Mucosa of stomach (tissue), 1 donor: ENCODE measurements around the gene AATK.
A peak's percentile ranks its signal among the peaks of the same experiment; 100 is the strongest.

Source experiments
- H3K27me3 ChIP-seq: one replicate; pipeline ENCODE4 v1.7.0; 2013; ENCODE audit warnings: mild to moderate bottlenecking, low read length; ENCODE audit not compliant: control insufficient read depth, insufficient read depth
- H3K36me3 ChIP-seq: one replicate; pipeline ENCODE4 v1.7.0; 2013; ENCODE audit warnings: low read length; ENCODE audit not compliant: control insufficient read depth, insufficient read depth
- H3K4me1 ChIP-seq: one replicate; pipeline ENCODE4 v1.7.0; 2013; ENCODE audit warnings: mild to moderate bottlenecking, low read length; ENCODE audit not compliant: control insufficient read depth, insufficient read depth
- H3K4me3 ChIP-seq: one replicate; pipeline ENCODE4 v1.7.0; 2013; ENCODE audit warnings: low read length
- H3K9ac ChIP-seq: one replicate; pipeline ENCODE4 v1.7.0; 2013; ENCODE audit warnings: mild to moderate bottlenecking, low read length, moderate library complexity
- H3K9me3 ChIP-seq: one replicate; pipeline ENCODE4 v1.7.0; 2013; ENCODE audit warnings: mild to moderate bottlenecking, low read length, moderate library complexity; ENCODE audit not compliant: control insufficient read depth
- donor health status: Pancreatic carcinoma.

The AATK gene

GRCh38 chr17:81103379-81103778 is 62.6 kb downstream of the AATK start:
- no peak overlapping the region for H3K9ac ChIP-seq
- H3K27me3 ChIP-seq, result no peaks in the 10 kb centered on the region
- H3K9me3 ChIP-seq, result no peaks in the 10 kb centered on the region
- H3K4me3 ChIP-seq, result no peak overlapping the region
- no peaks in the 10 kb centered on the region for H3K4me1 ChIP-seq
- peaks cover 33% of the 10 kb centered on the region for H3K36me3 ChIP-seq

- Histone ChIP-seq H3K4me1 (peaks cover 2% of the 10 kb centered on the region), H3K27me3 (no peaks in the 10 kb centered on the region), H3K36me3 (peaks cover 33% of the 10 kb centered on the region), H3K4me3 (no peak overlapping the region), H3K9ac (no peak overlapping the region), H3K9me3 (no peaks in the 10 kb centered on the region)
Observed at GRCh38 chr17:81102869-81103268, 63.2 kb downstream of the AATK start.

DNA sequence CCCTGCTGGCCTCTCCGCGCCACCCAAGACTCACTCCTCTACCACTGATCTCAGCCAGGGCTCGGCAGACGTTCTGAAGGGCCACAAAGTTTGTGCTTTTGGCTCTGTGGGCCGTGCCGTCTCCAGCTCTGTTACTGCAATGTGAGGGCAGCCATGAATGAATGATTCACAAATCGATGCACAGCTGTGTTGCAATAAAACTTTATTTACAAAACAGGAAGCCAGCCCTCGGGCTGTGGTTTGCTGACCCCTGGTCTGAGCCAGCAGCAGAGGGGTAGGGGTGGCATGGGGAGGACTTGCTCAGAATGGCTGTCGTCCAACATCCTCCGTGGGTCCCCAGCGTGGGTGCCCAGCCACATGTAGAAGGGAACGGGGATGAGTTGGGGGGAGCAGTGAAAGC is 63.7 kb downstream of the AATK start:
- Histone ChIP-seq H3K27me3 (no peaks in the 10 kb centered on the region), H3K4me1 (peaks cover 7% of the 10 kb centered on the region), H3K36me3 (peaks cover 33% of the 10 kb centered on the region), H3K9me3 (no peaks in the 10 kb centered on the region), H3K4me3 (no peak overlapping the region), H3K9ac (no peak overlapping the region)

DNA sequence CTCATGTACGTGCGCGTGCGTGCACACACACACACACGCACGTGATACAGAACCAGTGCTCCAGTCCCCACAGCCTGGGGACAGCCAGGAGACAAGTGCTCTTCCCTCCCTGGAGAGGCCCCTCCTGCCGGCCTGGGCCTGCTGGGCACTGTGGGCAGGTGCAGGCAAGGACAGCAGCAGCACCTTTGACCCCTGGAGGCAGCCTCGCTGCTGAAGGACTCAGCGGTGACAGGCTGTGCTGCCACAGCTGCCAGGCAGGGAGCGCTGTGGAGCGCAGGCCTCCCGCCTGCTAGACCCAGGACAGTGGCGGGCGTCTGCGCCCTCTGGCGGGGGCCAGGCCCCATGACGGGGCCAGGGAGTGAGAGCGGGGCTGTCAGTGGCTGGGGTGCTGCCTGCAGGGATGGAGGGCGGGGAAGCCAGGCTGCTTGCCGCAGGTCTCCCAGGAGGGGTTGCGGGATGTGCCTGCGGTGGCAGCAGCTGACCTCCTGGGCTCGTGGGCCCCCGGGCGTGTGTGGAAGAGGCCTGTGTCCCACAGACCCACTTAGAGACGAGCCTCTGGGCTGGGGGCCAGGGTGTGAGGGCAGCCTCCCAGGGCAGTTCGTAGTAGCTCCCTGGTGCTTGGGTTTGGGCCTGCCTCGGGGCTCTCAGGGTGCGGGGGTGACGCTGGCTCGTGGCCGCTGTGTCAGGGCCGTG is 64.3 kb downstream of the AATK start:
- Histone ChIP-seq H3K9me3 (no peaks in the 10 kb centered on the region), H3K9ac (no peak overlapping the region), H3K27me3 (no peaks in the 10 kb centered on the region), H3K4me1 (peaks cover 13% of the 10 kb centered on the region), H3K36me3 (peaks cover 33% of the 10 kb centered on the region), H3K4me3 (no peak overlapping the region)

DNA sequence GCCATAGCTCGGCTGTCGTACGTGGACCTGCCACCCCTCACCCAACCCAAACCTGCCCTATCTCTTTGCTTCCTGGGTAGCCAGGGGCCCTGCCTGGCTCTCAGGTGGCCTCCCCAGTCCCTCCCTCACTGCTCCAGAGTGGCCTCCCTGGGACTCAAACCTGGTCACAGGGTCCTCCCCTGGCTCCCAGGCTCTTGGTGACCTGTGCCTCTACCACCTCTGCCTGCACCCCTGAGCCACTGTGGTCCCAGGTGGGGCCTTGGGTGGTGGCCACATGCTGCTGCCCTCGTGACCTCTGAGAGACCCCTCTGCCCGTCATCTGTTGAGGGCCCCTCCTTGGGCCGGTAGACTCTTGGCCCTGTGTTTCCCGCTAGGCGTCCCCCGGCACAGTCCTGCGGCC is 65.4 kb downstream of the AATK start:
- Histone ChIP-seq H3K27me3 (no peaks in the 10 kb centered on the region), H3K9me3 (no peaks in the 10 kb centered on the region), H3K4me3 (no peak overlapping the region), H3K36me3 (peaks cover 28% of the 10 kb centered on the region), H3K4me1 (peaks cover 16% of the 10 kb centered on the region), H3K9ac (no peak overlapping the region)

- H3K4me3 ChIP-seq, result no peak overlapping the region
- no peak overlapping the region for H3K9ac ChIP-seq
- H3K4me1 ChIP-seq, result peaks cover 23% of the 10 kb centered on the region
- H3K9me3 ChIP-seq, result no peaks in the 10 kb centered on the region
- H3K27me3 ChIP-seq, result no peaks in the 10 kb centered on the region
- peaks cover 22% of the 10 kb centered on the region for H3K36me3 ChIP-seq
Observed at GRCh38 chr17:81099888-81100287, 66.1 kb downstream of the AATK start.

- peak overlapping the region; percentile 56 for H3K9ac ChIP-seq
- no peaks in the 10 kb centered on the region for H3K9me3 ChIP-seq
- no peaks in the 10 kb centered on the region for H3K27me3 ChIP-seq
- peaks cover 8% of the 10 kb centered on the region for H3K36me3 ChIP-seq
- no peak overlapping the region for H3K4me3 ChIP-seq
- peaks cover 34% of the 10 kb centered on the region for H3K4me1 ChIP-seq
Observed at GRCh38 chr17:81097943-81098308, 68.1 kb downstream of the AATK start.

GRCh38 chr17:81097134-81097942 is 68.7 kb downstream of the AATK start:
- Histone ChIP-seq H3K4me3 (no peak overlapping the region), H3K9me3 (no peaks in the 10 kb centered on the region), H3K9ac (peak overlapping the region; percentile 56), H3K36me3 (peaks cover 8% of the 10 kb centered on the region), H3K27me3 (no peaks in the 10 kb centered on the region), H3K4me1 (peaks cover 40% of the 10 kb centered on the region)

DNA sequence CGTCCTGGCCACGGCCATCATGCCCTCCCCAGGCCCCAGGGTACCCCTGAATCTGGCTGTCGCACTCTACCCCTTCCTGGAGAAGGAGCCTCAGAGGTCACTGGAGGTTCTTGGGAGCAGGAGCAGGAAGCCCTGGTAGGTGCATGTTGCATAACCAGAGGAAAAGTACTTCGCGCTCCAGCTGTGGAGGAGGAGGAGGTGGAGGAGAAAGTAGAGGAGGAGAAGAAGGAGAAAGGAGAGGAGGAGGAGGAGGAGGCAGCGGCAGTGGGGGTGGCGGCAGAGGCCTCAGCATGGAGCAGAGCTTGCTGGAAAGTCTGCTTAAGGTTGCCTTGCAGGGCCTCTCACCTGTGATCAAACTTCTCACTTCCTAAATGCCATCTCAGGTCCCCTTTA is 69.3 kb downstream of the AATK start:
- Histone ChIP-seq H3K4me1 (peaks cover 46% of the 10 kb centered on the region), H3K4me3 (no peak overlapping the region), H3K9me3 (no peaks in the 10 kb centered on the region), H3K27me3 (no peaks in the 10 kb centered on the region), H3K36me3 (peaks cover 8% of the 10 kb centered on the region), H3K9ac (peak overlapping the region; percentile 56)

GRCh38 chr17:81095383-81095762 is 70.6 kb downstream of the AATK start:
- H3K4me1 ChIP-seq, result peaks cover 57% of the 10 kb centered on the region
- no peak overlapping the region for H3K4me3 ChIP-seq
- no peaks in the 10 kb centered on the region for H3K9me3 ChIP-seq
- H3K9ac ChIP-seq, result peak overlapping the region; percentile 50
- H3K36me3 ChIP-seq, result peaks cover 8% of the 10 kb centered on the region
- no peaks in the 10 kb centered on the region for H3K27me3 ChIP-seq

- Histone ChIP-seq H3K4me3 (no peak overlapping the region), H3K9ac (peak overlapping the region; percentile 50), H3K36me3 (peaks cover 2% of the 10 kb centered on the region), H3K27me3 (no peaks in the 10 kb centered on the region), H3K4me1 (peaks cover 63% of the 10 kb centered on the region), H3K9me3 (no peaks in the 10 kb centered on the region)
Observed at GRCh38 chr17:81094509-81095382, 71.3 kb downstream of the AATK start.
